H9 (cell line): ENCODE measurements around the gene IGDCC3. TPM values are rescaled to one million over a fixed set of nuclear protein-coding genes. Genes with fewer than 3 reads are reported as not detected.

ENCODE experiments used
- DNase-seq: peaks from one replicate; pipeline ENCODE4 v3.0.0-alpha.2; 2017
- H2AFZ ChIP-seq: one replicate; pipeline ENCODE4 v1.6.1; 2013; ENCODE audit warnings: mild to moderate bottlenecking, low read length, control low read depth, moderate library complexity
- H2AK5ac ChIP-seq: 2 replicates; pipeline ENCODE4 v1.6.1; 2013; ENCODE audit warnings: low read length, control low read depth, mixed read lengths; ENCODE audit not compliant: insufficient read length
- H2BK120ac ChIP-seq: one replicate; pipeline ENCODE4 v1.6.1; 2013; ENCODE audit warnings: low read depth, mild to moderate bottlenecking, low read length, control low read depth, inconsistent platforms; ENCODE audit not compliant: poor library complexity, severe bottlenecking
- H2BK12ac ChIP-seq: 2 replicates; pipeline ENCODE4 v1.6.1; 2013; ENCODE audit warnings: low read length, control low read depth, mixed read lengths, low read depth; ENCODE audit not compliant: insufficient read length
- H2BK15ac ChIP-seq: 2 replicates; pipeline ENCODE4 v1.6.1; 2013; ENCODE audit warnings: low read depth, low read length, control low read depth
- H2BK20ac ChIP-seq: one replicate; pipeline ENCODE4 v1.6.1; 2013; ENCODE audit warnings: low read depth, mild to moderate bottlenecking, low read length, control low read depth, inconsistent platforms; ENCODE audit not compliant: poor library complexity, severe bottlenecking
- H2BK5ac ChIP-seq: 2 replicates; pipeline ENCODE4 v1.6.1; 2013; ENCODE audit warnings: low read length, control low read depth, mixed read lengths; ENCODE audit not compliant: insufficient read length
- H3K14ac ChIP-seq: 2 replicates; pipeline ENCODE4 v1.6.1; 2013; ENCODE audit warnings: low read length, control low read depth; ENCODE audit not compliant: insufficient read depth
- H3K18ac ChIP-seq: 2 replicates; pipeline ENCODE4 v1.6.1; 2013; ENCODE audit warnings: low read depth, mild to moderate bottlenecking, mixed read lengths, low read length, control low read depth; ENCODE audit not compliant: insufficient read length
- H3K23ac ChIP-seq: 2 replicates; pipeline ENCODE4 v1.6.1; 2013; ENCODE audit warnings: low read length, control low read depth, mixed read lengths, low read depth; ENCODE audit not compliant: insufficient read length
- H3K23me2 ChIP-seq: 2 replicates; pipeline ENCODE4 v1.6.1; 2013; ENCODE audit warnings: low read depth, mild to moderate bottlenecking, mixed read lengths, low read length, control low read depth; ENCODE audit not compliant: insufficient read length, poor library complexity, severe bottlenecking
- H3K27ac ChIP-seq: 2 replicates; pipeline ENCODE4 v1.5.1; 2013; ENCODE audit warnings: low read length, control low read depth, mixed read lengths, low read depth; ENCODE audit not compliant: insufficient read length
- H3K27me3 ChIP-seq: 2 replicates; pipeline ENCODE4 v1.6.1; 2013; ENCODE audit warnings: low read length, control low read depth, inconsistent platforms; ENCODE audit not compliant: insufficient read depth
- H3K4ac ChIP-seq: 2 replicates; pipeline ENCODE4 v1.6.1; 2013; ENCODE audit warnings: low read depth, mild to moderate bottlenecking, control low read depth, inconsistent platforms, low read length, moderate library complexity
- H3K4me1 ChIP-seq: 2 replicates; pipeline ENCODE4 v1.6.1; 2013; ENCODE audit warnings: low read length, control low read depth, inconsistent platforms; ENCODE audit not compliant: insufficient read depth
- H3K4me2 ChIP-seq: 2 replicates; pipeline ENCODE4 v1.6.1; 2013; ENCODE audit warnings: low read length, control low read depth, mixed read lengths; ENCODE audit not compliant: insufficient read length, insufficient read depth
- H3K56ac ChIP-seq: 2 replicates; pipeline ENCODE4 v1.6.1; 2013; ENCODE audit warnings: low read depth, mild to moderate bottlenecking, mixed read lengths, low read length, control low read depth; ENCODE audit not compliant: insufficient read length
- H3K79me1 ChIP-seq: 2 replicates; pipeline ENCODE4 v1.6.1; 2013; ENCODE audit warnings: low read depth, mild to moderate bottlenecking, moderate library complexity, low read length, control low read depth, inconsistent platforms; ENCODE audit not compliant: insufficient read depth, poor library complexity, severe bottlenecking
- H3K79me2 ChIP-seq: 2 replicates; pipeline ENCODE4 v1.6.1; 2013; ENCODE audit warnings: low read length, control low read depth, inconsistent platforms; ENCODE audit not compliant: insufficient read depth
- H3K9ac ChIP-seq: 2 replicates; pipeline ENCODE4 v1.6.1; 2013; ENCODE audit warnings: low read length, control low read depth, mixed read lengths; ENCODE audit not compliant: insufficient read length; ENCODE audit errors: extremely low read depth
- H3K9me3 ChIP-seq: one replicate; pipeline ENCODE4 v1.6.1; 2013; ENCODE audit warnings: low read depth, low read length, inconsistent platforms; ENCODE audit not compliant: control insufficient read depth
- H3T11ph ChIP-seq: one replicate; pipeline ENCODE4 v1.6.1; 2013; ENCODE audit warnings: mild to moderate bottlenecking, low read length, control low read depth, inconsistent platforms
- H4K20me1 ChIP-seq: one replicate; pipeline ENCODE4 v1.6.1; 2013; ENCODE audit not compliant: control insufficient read depth, insufficient read length, insufficient read depth
- H4K5ac ChIP-seq: 2 replicates; pipeline ENCODE4 v1.6.1; 2013; ENCODE audit warnings: low read depth, mild to moderate bottlenecking, mixed read lengths, low read length, control low read depth; ENCODE audit not compliant: insufficient read length
- H4K8ac ChIP-seq: replicated peaks from 2 replicates; pipeline ENCODE4 v1.6.1; 2013; ENCODE audit warnings: low read length, control low read depth, mixed read lengths, low read depth; ENCODE audit not compliant: insufficient read length
- H4K91ac ChIP-seq: 2 replicates; pipeline ENCODE4 v1.6.1; 2013; ENCODE audit warnings: low read depth, mild to moderate bottlenecking, moderate library complexity, mixed read lengths, low read length, control low read depth; ENCODE audit not compliant: insufficient read length
- H3K27ac Mint-ChIP-seq, 3 experiments: 2 replicates in 2 of 3; 3 replicates in 1 of 3; pipeline ENCODE4 v1.8.0; 2020 to 2021; ENCODE audit warnings: mixed read lengths in 3 of 3, mild to moderate bottlenecking in 1 of 3, moderate library complexity in 1 of 3
- H3K27me3 Mint-ChIP-seq: 2 replicates; pipeline ENCODE4 v1.8.0; 2021; ENCODE audit warnings: low read depth, mild to moderate bottlenecking, moderate library complexity, mixed read lengths
- H3K36me3 Mint-ChIP-seq, 3 experiments: 2 replicates in 2 of 3; 3 replicates in 1 of 3; pipeline ENCODE4 v1.8.0; 2020 to 2021; ENCODE audit warnings: low read depth in 3 of 3, mixed read lengths in 3 of 3; ENCODE audit not compliant: insufficient read depth in 1 of 3
- H3K4me1 Mint-ChIP-seq, 2 experiments: 2 replicates each; pipeline ENCODE4 v1.8.0; 2020; ENCODE audit warnings: mixed read lengths in 2 of 2
- H3K4me3 Mint-ChIP-seq, 2 experiments: 2 replicates in 1 of 2; 3 replicates in 1 of 2; pipeline ENCODE4 v1.8.0; 2020 to 2021; ENCODE audit warnings: mild to moderate bottlenecking in 2 of 2, mixed read lengths in 2 of 2, moderate library complexity in 1 of 2
- H3K9me3 Mint-ChIP-seq, 2 experiments: 2 replicates in 1 of 2; 3 replicates in 1 of 2; pipeline ENCODE4 v1.8.0; 2020; ENCODE audit warnings: mild to moderate bottlenecking in 2 of 2, mixed read lengths in 2 of 2, moderate library complexity in 1 of 2
- WGBS: extraction: QIAGEN DNeasy Blood & Tissue Kit; methylation state at CpG from one replicate; pipeline ENCODE4 v1.1.7; 2013; ENCODE audit warnings: missing lambda C conversion rate, low lambda C conversion rate, mixed read lengths; ENCODE audit not compliant: insufficient read length; ENCODE audit errors: extremely low coverage; 5-methylcytosine and 5-hydroxymethylcytosine counted together
- total RNA-seq: library from RNA; stranded (reverse); gene quantifications from 2 replicates; pipeline ENCODE4 v1.2.1, GENCODE V29; 2021
- TF ChIP-seq, protein P1 (sequence below): fragments of 200-600 bp; sonication (generic); conservative IDR thresholded peaks from 3 replicates; pipeline ENCODE4 v1.8.0; 2021; ENCODE audit warnings: antibody characterized with exemption, mild to moderate bottlenecking

The IGDCC3 gene
- total RNA-seq, 1 experiment from 2014 or later, result 18.9 TPM

DNA sequence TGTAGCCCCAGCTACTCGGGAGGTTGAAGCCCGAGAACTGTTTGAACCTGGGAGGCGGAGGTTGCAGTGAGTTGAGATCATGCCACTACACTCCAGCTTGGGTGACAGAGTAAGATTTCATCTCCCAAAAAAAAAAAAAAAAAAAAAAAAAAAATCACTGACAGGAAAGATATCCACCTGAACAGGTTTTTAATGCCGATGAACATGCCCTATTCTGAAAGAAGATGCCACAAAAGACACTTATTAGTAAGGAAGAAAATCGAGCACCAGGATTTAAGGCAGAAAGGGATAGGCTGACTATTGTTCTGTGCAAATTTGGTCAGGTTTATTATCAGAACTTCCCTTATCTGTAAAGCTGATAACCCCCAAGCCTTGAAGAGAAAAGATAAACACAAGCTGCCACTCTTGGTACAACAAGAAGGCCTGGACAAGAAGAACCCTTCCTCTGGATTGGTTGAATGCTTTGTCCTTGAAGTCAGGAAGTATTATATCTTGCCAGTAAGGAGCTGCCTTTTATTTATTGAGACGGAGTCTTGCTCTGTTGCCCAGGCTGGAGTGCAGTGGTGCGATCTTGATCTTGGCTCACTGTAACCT lies 88.4 kb downstream of the IGDCC3 start:
- Histone ChIP-seq H3K9me3 (no peaks in the 10 kb centered on the region), H3K18ac (no peak overlapping the region), H3K23me2 (peaks cover 11% of the 10 kb centered on the region), H3K56ac (no peak overlapping the region), H3K9ac (no peak overlapping the region), H2BK120ac (no peak overlapping the region), H4K91ac (no peak overlapping the region), H4K5ac (no peak overlapping the region), H2AK5ac (no peak overlapping the region), H3K4me1 (peaks cover 2% of the 10 kb centered on the region; the same call in 1 of the 2 replicates), H3K27ac (no peak overlapping the region), H2BK20ac (no peak overlapping the region), H2BK12ac (no peak overlapping the region), H3K14ac (no peak overlapping the region), H2BK15ac (no peak overlapping the region), H3K27me3 (0 out of 2 replicates have a peak, but pooled peaks cover 2% of the 10 kb centered on the region), H3K4ac (no peak overlapping the region), H4K20me1 (no peaks in the 10 kb centered on the region), H4K8ac (no peak overlapping the region), H2AFZ (no peak overlapping the region), H2BK5ac (no peak overlapping the region), H3T11ph (no peak overlapping the region), H3K79me1 (no peaks in the 10 kb centered on the region), H3K79me2 (no peaks in the 10 kb centered on the region), H3K23ac (no peak overlapping the region), H3K4me2 (no peak overlapping the region)
- Mint-ChIP-seq H3K36me3 (no peaks in the 10 kb centered on the region), H3K27ac (no peak overlapping the region), H3K9me3 (no peaks in the 10 kb centered on the region), H3K4me3 (no peak overlapping the region), H3K27me3 (peaks cover 14% of the 10 kb centered on the region), H3K4me1 (peaks cover 17 to 20% of the 10 kb centered on the region in 2 experiments)
- WGBS, result no CpG with 5 or more reads among the region's 7 CpGs
- TF ChIP-seq, protein P1, sequence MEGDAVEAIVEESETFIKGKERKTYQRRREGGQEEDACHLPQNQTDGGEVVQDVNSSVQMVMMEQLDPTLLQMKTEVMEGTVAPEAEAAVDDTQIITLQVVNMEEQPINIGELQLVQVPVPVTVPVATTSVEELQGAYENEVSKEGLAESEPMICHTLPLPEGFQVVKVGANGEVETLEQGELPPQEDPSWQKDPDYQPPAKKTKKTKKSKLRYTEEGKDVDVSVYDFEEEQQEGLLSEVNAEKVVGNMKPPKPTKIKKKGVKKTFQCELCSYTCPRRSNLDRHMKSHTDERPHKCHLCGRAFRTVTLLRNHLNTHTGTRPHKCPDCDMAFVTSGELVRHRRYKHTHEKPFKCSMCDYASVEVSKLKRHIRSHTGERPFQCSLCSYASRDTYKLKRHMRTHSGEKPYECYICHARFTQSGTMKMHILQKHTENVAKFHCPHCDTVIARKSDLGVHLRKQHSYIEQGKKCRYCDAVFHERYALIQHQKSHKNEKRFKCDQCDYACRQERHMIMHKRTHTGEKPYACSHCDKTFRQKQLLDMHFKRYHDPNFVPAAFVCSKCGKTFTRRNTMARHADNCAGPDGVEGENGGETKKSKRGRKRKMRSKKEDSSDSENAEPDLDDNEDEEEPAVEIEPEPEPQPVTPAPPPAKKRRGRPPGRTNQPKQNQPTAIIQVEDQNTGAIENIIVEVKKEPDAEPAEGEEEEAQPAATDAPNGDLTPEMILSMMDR, result no peak
- DNase-seq, result no peak
